ENCODE data around the gene UMODL1.
"Not testable (repeated sequence)": the region's sequence is repeated elsewhere in the genome, so short reads cannot be mapped to it uniquely, and the experiment has no call there.

The UMODL1 gene

GRCh38 chr21:42176859-42177258, 105.7 kb downstream of the UMODL1 start:
- no peaks in the 10 kb centered on the region for H3K79me2 ChIP-seq (ENCODE audit: insufficient read depth, low read length)
- H3K9ac ChIP-seq (ENCODE audit: low read depth, low read length) = no peak overlapping the region
- H3K4me1 ChIP-seq (ENCODE audit: insufficient read depth, low read length) = no peaks in the 10 kb centered on the region
- H3K27me3 ChIP-seq (ENCODE audit: insufficient read depth, low read length, poor library complexity) = no peaks in the 10 kb centered on the region
- TF ChIP-seq CTCF (IDR thresholded peaks at IDR 0.05; ENCODE audit: borderline replicate concordance, extremely low read depth, low read length, poor library complexity, severe bottlenecking) = no peak
- no peak for TF ChIP-seq EZH2 (IDR thresholded peaks at IDR 0.05; ENCODE audit: borderline replicate concordance, low read depth, low read length, severe bottlenecking)
- no peaks in the 10 kb centered on the region for H4K20me1 ChIP-seq (ENCODE audit: insufficient read depth, low read length)
- H3K9me3 ChIP-seq (ENCODE audit: insufficient read depth, low read length, severe bottlenecking) = no peaks in the 10 kb centered on the region
- no peaks in the 10 kb centered on the region for H3K36me3 ChIP-seq (ENCODE audit: insufficient read depth, low read length)
- no peak overlapping the region for H2AFZ ChIP-seq (ENCODE audit: low read depth, low read length)
- no peak overlapping the region for H3K4me3 ChIP-seq (ENCODE audit: low read depth in 1 of 2, low read length in 2 of 2)
- no peak overlapping the region for H3K4me2 ChIP-seq (ENCODE audit: insufficient read depth, low read length)
- H3K27ac ChIP-seq (ENCODE audit: low read length) = no peak overlapping the region
- DNase-seq (no peak), ATAC-seq (ENCODE audit: insufficient read depth, low read depth) (no peak)

DNA sequence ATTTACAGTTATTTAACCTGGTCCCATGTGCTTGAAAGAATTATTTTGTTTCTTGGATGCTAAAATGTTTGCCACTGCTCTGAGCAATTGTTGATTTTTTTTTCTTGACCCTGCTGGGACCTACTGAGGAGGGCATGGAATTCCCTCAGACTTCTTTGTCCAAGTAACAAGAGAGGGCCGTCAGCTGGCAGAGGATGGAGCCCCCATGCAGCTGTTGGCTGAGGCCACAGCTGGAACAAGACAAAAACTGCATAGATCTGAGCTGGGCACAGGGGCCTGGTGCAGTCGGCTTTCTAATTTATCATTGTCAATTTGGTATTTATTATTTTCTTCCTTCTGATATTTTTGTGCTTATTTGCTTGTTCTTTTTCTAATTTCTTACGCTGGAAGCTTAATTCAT, 108.2 kb downstream of the UMODL1 start:
- Histone ChIP-seq H3K4me1 (ENCODE audit: insufficient read depth, low read length) (0 out of 2 replicates have a peak, but pooled peaks cover 3% of the 10 kb centered on the region), H4K20me1 (ENCODE audit: insufficient read depth, low read length) (no peaks in the 10 kb centered on the region), H3K79me2 (ENCODE audit: insufficient read depth, low read length) (no peaks in the 10 kb centered on the region), H3K9me3 (ENCODE audit: insufficient read depth, low read length, severe bottlenecking) (peaks cover 4% of the 10 kb centered on the region), H3K36me3 (ENCODE audit: insufficient read depth, low read length) (no peaks in the 10 kb centered on the region), H3K9ac (ENCODE audit: low read depth, low read length) (no peak overlapping the region), H3K27me3 (ENCODE audit: insufficient read depth, low read length, poor library complexity) (no peaks in the 10 kb centered on the region), H3K27ac (ENCODE audit: low read length) (no peak overlapping the region), H3K4me3 (ENCODE audit: low read depth in 1 of 2, low read length in 2 of 2) (no peak overlapping the region), H2AFZ (ENCODE audit: low read depth, low read length) (no peak overlapping the region), H3K4me2 (ENCODE audit: insufficient read depth, low read length) (no peak overlapping the region)
- no peak for DNase-seq
- TF ChIP-seq CTCF (IDR thresholded peaks at IDR 0.05; ENCODE audit: borderline replicate concordance, extremely low read depth, low read length, poor library complexity, severe bottlenecking) (no peak), EZH2 (IDR thresholded peaks at IDR 0.05; ENCODE audit: borderline replicate concordance, low read depth, low read length, severe bottlenecking) (no peak)
- no peak for ATAC-seq (ENCODE audit: insufficient read depth, low read depth)

DNA sequence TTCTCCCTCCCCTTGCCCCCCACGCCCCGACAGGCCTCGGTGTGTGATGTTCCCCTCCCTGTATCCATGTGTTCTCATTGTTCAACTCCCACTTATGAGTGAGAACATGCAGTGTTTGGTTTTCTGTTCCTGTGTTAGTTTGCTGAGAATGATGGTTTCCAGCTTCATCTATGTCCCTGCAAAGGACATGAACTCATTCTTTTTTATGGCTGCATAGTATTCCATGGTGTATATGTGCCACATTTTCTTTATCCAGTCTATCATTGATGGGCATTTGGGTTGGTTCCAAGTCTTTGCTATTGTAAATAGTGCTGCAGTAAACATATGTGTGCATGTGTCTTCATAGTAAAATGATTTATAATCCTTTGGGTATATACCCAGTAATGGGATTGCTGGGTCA, 108.9 kb downstream of the UMODL1 start:
- H3K9me3 ChIP-seq (ENCODE audit: insufficient read depth, low read length, severe bottlenecking); H3K4me1 ChIP-seq (ENCODE audit: insufficient read depth, low read length); H3K36me3 ChIP-seq (ENCODE audit: insufficient read depth, low read length); H3K27me3 ChIP-seq (ENCODE audit: insufficient read depth, low read length, poor library complexity); H3K27ac ChIP-seq (ENCODE audit: low read length); H3K9ac ChIP-seq (ENCODE audit: low read depth, low read length); ATAC-seq (ENCODE audit: insufficient read depth, low read depth); H3K4me3 ChIP-seq (ENCODE audit: low read depth in 1 of 2, low read length in 2 of 2); H3K79me2 ChIP-seq (ENCODE audit: insufficient read depth, low read length); H2AFZ ChIP-seq (ENCODE audit: low read depth, low read length); H3K4me2 ChIP-seq (ENCODE audit: insufficient read depth, low read length); DNase-seq; H4K20me1 ChIP-seq (ENCODE audit: insufficient read depth, low read length): not testable (repeated sequence)

- Histone ChIP-seq H3K4me1 (ENCODE audit: insufficient read depth, low read length) (peaks cover 22% of the 10 kb centered on the region), H3K27me3 (ENCODE audit: insufficient read depth, low read length, poor library complexity) (no peaks in the 10 kb centered on the region), H3K4me2 (ENCODE audit: insufficient read depth, low read length) (no peak overlapping the region), H3K9ac (ENCODE audit: low read depth, low read length) (no peak overlapping the region), H3K4me3 (ENCODE audit: low read depth in 1 of 2, low read length in 2 of 2) (no peak overlapping the region), H3K36me3 (ENCODE audit: insufficient read depth, low read length) (no peaks in the 10 kb centered on the region), H3K9me3 (ENCODE audit: insufficient read depth, low read length, severe bottlenecking) (peaks cover 4% of the 10 kb centered on the region), H3K79me2 (ENCODE audit: insufficient read depth, low read length) (no peaks in the 10 kb centered on the region), H4K20me1 (ENCODE audit: insufficient read depth, low read length) (no peaks in the 10 kb centered on the region), H3K27ac (ENCODE audit: low read length) (peak overlapping the region; percentile 21; the same call in 1 of the 2 replicates), H2AFZ (ENCODE audit: low read depth, low read length) (no peak overlapping the region)
- TF ChIP-seq CTCF (IDR thresholded peaks at IDR 0.05; ENCODE audit: borderline replicate concordance, extremely low read depth, low read length, poor library complexity, severe bottlenecking) (no peak), EZH2 (IDR thresholded peaks at IDR 0.05; ENCODE audit: borderline replicate concordance, low read depth, low read length, severe bottlenecking) (no peak)
- ATAC-seq (ENCODE audit: insufficient read depth, low read depth) (no peak), DNase-seq (no peak)
Measured at GRCh38 chr21:42182713-42183371, 111.7 kb downstream of the UMODL1 start.
